ENCODE measurements around the gene CIAO1. TPM values are rescaled to one million over a fixed set of nuclear protein-coding genes. Genes with fewer than 3 reads are reported as not detected.
"Not testable (repeated sequence)": the region's sequence is repeated elsewhere in the genome, so short reads cannot be mapped to it uniquely, and the experiment has no call there.

Gene CIAO1
- total RNA-seq, 1 donor from 2014 or later, result 79.4 TPM

DNA sequence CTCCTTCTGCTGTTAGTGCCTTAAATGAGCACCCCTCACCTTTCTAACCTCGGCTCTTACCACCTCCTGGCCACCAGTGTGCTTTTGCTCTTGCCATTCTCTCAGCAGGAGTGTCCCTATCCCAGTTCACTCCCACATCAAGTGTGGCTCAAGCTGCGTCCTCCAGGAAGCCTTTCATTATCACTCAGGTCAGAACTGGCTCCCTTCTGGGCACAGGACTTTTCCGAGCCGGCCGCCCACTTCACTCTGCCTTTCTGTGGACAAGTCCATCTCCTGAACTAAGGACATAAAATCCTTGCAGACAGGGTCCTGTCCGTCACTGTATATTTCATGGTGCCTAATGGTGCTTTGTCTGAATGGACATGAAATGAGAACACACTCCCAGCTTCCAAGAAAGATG lies 15.8 kb upstream of the CIAO1 start:
- no peak for DNase-seq (ENCODE audit: low spot score)

DNA sequence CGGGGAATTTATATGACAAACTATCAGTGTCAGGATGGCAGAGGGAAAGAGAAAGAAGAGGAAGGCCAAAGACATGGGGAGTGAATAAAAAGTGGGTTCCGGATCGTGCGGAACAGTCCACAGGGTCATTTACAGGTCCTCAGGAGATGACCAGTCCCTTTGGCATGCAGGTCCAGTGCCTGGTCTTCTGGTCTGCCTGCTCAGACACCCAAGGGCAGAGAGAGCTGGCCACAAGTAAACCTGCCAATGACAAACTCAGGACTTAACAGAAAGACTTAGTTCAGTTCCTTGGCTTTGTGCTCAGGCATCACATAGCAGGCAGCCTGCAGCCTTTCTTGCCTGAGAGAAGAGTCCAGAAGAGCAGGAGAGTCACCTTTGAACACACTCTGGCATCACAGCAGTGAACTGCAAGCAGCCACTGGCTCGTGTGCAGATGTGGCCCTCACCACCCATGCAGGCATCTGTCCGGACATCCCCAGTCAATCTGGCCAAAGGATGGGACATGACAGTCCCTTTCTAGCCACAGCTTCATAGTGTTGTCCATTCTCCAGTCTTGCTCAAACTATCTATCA lies 14.2 kb upstream of the CIAO1 start:
- DNase-seq (ENCODE audit: low spot score), result peak; percentile 65

DNA sequence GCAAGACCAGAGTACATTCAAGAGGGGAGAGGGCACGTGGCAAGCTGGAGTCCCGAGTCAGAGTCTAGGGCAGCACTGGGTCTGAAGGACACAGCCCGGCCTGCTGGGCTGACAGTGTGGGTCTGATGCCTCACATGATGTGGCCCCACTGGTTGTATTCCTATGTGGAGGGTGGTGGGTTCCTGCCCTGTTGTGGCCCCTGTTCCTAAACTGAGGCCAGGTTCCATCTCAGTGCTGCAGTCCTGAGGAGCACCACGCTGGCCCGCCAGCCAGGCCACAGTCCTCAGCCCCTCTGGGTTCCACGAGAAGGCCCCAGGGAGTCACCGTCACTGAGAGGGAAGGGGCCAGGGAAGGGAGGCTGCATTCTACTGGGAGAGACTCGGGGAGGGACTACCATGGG lies 13.5 kb upstream of the CIAO1 start:
- DNase-seq (ENCODE audit: low spot score), result no peak

DNA sequence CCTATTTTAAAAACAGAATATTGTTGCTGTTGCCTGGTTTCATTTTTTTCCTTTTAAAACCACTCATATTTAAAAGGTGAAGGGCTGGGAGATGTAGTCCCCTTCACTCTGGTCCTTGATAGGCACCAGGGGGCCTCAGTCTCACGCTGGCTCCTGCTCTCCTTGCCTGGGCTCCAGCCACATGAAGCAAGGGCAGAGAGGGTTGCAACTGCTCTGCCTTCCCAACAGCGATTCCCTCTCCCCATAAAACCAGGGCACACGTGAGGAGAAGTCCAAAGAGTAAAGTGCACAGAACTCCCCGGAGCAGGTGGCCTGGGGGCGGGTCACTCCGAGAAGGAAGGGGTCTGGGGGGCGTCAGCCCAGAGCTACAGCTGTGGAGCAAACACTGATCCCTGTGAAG lies 13.0 kb upstream of the CIAO1 start:
- DNase-seq (ENCODE audit: low spot score), result no peak

DNA sequence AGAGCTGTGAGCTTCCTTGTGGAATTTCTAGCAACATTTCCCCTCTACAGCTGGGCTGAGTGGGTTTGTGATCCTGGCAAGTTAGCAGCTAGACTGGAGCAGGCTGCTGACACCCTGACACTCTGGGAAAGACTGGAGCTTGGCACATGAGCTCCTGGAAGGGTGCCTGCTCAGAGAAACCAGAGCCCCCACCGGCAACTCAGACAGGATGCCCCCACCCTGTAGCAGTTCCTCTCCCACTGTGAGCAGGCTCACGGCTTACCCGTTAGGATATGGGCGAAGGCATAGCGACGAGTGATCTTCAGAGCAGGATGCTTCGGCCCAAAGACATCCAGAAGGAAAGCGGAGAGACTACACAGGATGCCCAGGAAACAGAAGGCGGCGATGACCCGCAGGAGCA lies 11.5 kb upstream of the CIAO1 start:
- no peak for DNase-seq (ENCODE audit: low spot score)

DNA sequence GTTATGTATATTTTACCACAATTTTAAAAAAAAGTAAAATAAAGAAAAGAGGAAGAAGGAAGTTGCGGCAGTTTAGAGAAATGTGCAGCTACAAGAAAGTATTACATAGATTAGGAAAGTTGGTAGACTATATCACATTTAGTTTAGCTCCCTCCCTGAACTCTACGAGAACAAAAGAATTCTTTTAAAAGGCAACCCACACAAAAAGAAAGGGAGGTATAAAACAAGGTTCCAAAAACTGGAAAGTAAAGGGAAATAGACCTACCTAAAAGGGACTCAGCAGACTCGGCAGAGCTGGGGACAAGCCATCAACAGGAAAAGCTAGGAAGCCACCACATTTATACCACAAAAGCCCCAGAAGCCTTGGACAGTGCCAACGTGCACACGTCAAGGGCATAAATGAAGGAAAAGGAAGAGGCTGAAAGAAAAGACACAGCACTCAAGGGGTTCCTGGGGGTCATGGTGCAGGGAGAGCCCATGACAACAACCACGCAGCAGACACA lies 9.4 kb upstream of the CIAO1 start:
- DNase-seq (ENCODE audit: low spot score), result no peak

DNA sequence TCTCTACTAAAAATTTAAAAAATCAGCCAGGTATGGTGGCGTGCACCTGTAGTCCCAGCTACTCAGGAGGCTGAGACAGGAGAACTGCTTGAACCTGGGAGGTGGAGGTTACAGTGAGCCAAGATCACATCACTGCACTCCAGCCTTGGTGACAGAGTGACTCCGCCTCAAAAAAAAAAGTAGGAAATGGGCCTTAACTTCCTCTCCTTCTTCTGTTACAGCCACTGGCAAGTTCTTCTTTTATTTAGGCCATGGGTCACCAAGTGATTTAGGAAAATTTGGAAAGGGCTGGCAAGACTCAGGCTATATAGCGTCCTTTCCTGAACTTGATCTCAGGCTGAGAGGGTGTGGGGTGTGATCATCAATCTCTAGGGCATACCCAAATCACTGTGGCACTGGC lies 8.3 kb upstream of the CIAO1 start:
- DNase-seq (ENCODE audit: low spot score), result not testable (repeated sequence)

DNA sequence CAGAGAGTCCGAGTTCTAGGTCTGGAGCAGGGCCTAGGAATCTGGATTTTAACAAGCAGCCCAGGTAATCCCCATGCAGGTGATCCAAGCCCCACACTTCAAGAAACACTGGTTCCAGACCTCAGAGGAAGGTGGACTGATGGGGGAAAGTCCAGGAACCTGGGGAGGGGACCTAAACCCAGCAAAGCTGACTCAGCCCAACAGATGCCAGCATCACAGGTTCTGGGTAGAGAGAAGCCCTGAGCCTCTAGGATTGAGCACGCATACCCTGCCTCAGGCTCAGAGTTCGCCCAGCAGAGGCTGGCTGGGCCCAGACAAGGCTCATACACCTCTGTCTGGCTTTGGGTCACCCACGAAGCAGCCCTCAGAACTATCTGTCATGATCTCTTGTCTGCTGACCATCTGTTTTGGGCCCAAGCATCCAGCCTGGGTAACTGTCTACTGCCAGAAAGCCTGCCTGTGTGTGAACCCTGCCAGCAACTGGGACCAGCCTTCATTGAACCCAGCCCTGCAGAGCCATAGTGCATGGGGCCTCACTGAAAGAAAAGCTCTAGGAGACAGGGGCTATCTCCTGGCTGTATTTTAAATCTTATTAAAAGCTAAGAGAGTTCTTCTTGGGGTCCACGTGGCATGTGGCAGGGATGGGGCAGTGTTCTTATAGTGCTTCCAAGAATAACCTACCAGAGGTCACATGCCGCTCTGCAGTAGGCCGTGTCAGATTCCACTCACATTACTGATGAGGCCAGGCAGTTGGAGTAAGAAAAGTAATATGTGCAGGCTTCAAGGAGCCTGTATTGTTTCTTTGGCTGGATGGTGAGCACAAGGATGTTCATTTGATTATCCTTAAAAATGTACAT lies 7.6 kb upstream of the CIAO1 start:
- DNase-seq (ENCODE audit: low spot score), result no peak

DNA sequence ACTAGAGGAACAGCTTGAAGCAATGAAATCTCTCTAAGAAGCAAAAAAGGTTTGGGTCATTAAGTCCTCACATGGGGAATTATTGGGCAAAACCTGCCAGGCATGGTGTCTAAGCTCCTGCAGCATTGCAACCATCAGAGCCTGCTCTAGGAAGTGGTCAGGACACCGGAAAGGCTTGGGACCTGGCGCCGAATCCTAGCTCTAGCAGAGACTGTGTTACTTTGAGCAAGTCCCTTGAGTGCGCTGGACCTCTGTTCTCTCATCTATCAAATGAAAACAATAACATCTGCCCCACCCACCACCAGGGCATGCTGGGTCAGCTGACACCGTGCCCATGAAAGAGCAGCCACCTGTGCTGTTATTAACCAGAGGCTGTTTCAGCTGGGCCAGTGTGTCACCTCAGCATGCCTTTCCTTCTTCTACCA lies 6.5 kb upstream of the CIAO1 start:
- no peak for DNase-seq (ENCODE audit: low spot score)

DNA sequence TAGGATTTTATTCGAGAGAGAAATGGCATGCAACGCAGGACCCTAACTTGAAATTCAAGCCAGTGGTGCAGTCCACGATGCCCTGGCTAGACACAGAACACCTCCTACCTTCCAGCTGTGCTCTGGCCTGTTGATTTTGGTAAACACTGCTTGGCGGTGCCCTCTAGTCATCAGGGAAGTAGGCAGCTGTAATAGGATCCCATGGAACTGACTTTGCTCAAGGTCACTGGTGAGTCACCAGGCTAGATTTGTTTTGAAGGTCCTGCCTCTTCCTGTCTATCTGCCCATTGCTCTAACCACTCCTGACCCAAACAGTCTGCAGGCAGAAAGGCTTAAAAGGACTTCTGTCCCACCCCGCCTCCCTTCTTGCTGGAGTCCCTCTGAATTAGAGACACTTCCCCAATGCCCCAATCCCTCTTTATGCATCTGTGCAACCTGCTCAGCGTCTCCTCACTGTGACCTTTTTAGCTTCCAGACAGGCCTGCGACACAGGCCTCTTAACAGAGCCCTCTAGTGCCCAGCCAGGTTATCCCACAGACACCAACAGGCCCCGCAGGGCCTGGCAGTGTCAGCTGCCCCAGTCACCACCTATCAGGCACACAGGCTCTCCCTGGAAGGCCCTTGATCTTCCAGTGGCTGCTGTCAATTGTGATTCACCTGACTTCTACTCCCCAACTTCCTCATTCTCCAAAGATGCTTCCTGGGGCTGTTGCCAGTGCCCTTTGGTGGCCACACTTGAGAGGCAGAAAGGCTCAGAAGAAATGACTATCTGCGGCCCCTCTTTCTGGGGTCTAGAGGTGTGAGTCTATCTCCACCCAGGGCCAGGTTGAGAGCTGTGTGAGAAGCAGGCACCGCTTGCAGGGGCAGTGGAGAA lies 5.4 kb upstream of the CIAO1 start:
- peak; percentile 76 for DNase-seq (ENCODE audit: low spot score)

DNA sequence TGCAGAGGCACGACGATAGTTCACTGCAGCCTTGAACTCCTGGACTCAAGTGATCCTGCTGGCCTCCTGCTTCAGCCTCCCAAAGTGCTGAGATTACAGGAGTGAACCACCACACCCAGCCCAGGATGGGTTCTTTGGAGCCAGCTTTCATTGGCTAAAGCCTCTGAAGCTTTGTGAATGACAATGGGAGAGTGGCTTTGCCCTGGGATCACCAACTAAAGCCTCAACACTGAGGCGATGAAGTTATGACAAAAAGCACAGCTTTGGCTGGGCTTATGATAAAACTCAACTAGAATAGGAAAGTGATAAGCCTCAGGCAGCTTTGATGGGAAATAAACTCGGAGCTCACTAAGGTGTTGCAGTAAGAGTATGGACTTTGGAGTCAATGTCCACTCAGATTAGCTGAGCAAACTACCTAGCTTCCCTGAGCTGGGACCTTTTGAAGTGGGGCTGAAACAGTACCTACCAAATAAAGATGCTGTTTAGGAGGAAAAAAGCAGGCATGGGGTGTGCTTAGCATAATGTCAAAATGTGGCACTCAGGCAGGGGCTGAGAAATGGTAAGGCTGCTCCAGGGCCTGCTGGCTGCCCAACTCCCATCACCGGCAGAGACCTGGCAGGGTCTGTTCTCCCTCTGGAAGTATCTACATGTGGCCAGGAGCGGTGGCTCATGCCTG lies 4.6 kb upstream of the CIAO1 start:
- no peak for DNase-seq (ENCODE audit: low spot score)

DNA sequence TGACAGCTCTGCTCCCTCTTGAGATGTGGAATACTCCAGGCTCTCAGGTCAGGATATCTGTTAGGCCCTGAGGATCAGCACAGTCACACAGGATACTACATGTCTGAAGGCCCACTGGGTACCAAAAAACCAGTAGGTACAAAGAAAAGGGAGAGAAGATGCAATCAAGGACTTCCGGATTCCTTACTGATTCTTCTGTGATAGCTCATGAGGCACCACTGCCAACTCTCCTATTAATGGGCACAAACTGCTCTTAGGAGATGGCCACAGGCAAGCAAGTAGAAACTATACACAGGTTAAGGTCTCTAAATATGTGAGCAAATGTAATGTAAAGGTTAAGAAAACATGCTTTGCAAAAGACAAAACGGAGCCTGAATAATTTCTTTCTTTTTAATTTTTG lies 3.7 kb upstream of the CIAO1 start:
- no peak for DNase-seq (ENCODE audit: low spot score)

DNA sequence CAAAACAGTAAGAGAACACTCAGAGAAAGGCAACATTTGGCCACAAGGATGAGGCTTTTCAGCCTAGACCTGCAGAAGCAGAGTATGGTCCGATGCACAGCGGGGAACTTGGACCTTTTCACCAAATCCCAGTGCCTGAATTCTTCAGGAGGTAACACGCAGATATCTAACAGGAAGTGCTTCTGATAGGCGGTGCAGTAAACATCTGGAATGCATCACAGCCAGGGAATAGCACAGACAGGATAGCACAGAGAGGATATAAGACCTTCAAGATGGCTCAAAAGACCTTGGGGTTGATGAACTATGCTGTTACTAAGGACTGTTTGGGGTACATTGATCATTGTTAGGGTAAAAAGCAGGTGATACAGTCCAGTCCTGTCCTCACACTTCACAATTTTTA lies 1.9 kb upstream of the CIAO1 start:
- no peak for DNase-seq (ENCODE audit: low spot score)

DNA sequence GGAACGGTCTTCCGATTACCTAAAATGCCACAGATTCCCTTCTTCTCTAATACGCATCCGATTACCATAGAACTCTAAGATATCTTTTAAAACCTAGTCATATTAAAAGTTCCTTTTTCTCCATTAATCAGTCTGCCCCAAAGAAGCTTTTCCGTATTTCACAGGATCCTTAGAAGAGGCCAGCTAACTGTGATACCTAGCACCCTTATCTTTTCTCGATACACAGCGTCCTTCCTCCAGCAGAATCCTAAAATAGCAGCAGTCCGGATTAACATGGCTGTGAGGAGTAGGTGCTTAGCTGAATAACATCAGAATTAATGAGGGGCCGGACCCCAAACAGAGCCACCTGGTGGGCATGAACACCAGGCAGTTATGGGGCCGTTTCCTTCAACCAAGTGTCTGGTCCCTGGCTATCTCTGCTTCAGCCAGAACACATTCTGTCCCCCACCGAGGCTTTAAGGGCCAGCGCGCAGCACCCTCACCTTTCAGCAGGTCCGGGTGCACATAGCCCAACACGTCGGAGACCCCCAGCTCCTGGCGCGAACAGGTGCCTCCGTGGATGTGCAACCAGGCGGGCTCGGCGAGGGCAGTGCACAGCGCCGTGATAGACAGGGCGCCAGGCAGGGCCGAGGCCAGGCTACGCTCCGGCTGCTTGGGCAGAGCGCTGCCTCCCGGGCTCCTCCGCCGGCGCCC lies 1.2 kb upstream of the CIAO1 start:
- no peak for DNase-seq (ENCODE audit: low spot score)

DNA sequence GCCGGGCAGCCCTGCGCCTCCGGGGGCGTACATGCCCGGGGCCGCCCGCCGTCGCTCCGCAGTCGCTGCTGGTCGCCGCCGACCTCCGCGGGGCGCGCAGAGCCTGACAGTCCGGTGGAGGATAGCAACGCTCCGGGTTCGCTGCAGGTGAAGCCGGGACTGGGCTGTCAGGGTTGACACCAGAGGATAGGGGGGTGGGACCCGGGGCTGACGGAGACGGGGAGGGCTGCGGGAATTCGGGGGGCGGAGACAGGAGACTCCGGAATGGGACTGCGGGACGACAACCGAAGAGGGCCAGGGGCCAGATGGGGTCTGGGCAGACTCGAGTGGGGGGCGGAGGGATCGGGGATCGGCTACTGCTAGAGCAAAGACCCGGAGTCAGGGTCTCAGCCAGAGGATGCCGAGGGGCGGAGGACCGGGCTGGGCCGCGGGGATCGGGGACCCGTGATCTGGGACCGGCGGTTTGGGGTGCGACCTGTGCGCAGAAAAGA lies 631 bp upstream of the CIAO1 start:
- DNase-seq (ENCODE audit: low spot score), result peak; percentile 72

DNA sequence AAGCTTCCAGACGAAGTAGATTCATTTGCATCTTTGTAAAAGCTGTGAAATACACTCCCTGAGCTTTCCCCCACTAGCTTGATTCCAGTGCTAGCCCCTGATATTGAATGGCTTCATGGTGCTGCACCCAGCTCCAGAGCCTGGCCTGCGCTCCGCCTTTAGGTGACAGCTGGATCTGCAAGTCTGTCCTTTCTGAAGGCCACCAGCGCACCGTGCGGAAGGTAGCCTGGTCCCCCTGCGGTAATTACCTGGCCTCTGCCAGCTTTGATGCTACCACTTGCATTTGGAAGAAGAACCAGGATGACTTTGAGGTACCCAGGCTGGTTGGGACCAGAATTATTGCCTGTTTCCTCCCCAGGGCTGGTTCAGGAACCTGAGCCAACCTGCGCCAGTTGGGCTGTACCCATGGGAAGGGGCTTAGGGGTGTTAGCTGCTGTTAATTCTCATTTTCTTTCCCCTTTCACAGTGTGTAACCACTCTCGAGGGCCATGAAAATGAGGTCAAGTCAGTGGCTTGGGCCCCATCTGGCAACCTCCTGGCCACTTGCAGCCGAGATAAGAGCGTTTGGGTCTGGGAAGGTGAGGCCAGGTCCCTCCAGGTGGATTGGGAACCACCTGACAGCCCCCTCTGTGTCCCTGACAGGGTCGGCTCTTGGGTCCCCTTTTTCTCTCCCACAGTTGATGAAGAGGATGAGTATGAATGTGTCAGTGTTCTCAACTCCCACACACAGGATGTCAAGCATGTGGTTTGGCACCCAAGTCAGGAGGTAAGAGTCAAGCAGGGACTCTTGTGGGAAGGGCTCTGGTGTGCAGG lies 1.3 kb downstream of the CIAO1 start:
- peak; percentile 54 for DNase-seq (ENCODE audit: low spot score)

DNA sequence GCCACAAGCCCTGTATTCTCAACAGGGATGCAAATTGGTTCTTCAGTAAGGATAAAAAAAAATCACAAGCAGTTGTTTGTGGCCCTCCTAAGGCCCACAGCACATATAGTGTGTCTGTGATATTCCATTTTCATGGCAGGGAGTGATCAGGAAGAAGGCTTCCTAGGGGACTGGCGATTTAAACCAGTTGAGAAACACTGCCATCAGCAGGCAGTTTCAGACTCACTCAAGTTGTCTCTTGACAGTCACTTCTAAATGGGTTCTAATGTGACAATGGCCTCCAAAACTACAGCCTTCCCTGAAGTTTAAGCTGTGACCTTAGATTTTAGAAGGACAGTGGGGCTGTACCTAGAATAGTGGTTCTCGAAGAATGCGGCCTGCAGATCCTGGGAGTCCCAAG lies 6.0 kb downstream of the CIAO1 start:
- no peak for DNase-seq (ENCODE audit: low spot score)

DNA sequence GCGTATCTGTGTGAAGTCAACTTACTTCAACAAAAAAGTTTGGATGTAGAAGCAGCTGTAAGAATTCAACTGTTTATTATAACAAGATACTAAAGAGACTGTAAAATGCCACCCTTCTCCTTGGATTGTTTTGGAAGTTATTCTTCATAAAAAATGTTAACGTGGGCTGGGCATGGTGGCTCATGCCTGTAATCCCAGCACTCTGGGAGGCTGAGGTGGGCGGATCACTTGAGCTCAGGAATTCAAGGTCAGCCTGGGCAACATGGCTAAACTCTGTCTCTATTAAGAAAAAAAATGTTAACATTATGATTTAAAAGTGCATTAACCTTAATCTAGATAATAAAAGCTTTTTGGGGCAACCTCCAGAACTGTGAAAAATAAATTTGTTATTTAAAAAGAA lies 7.7 kb downstream of the CIAO1 start:
- no peak for DNase-seq (ENCODE audit: low spot score)

DNA sequence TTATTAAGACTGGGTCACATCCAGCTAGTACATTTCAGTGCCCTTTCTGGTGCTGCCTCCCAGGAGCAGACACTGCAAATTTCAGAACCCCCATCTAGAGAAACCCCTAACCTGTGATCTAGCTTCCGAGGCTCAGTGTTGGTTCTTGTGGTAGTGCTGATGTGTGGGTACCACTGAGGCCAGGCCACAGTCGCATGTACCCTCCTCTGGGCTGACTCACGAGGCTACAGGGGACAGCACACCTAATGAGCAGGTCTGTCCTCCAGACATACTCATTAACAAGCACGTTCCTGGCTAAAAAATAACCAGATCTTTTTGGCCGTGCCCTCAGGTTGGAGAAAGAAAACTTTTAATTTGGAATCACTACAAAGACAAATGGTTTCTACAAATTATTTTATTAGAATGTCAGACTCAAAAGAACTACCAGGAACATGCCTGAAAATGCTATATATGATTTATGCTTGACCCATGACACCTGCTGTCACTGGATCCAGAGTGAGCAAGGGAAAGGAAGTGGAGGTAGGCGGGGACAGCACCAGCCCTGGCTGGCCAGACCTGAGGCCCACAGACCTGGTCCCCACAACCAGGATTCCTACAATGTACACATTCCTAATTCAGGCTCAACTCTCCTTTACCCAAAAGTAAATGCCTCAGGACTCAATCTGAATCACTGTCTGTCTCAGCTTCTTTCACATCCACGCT lies 8.5 kb downstream of the CIAO1 start:
- DNase-seq (ENCODE audit: low spot score), result no peak
